Stimulated activated naive B cell treated with anti-CD40 and anti-IgM and Interleukin-4, amounts not matched to agents 10 μg/mL and 1 μg/mL and 100 μg/mL, for 72 hours (primary cell): ENCODE measurements around the gene RHOF.
"Not testable (repeated sequence)": the region's sequence is repeated elsewhere in the genome, so short reads cannot be mapped to it uniquely, and the experiment has no call there.

Experiments used
- ATAC-seq, 2 donors: fragments of 150-1000 bp; cut with Tn5 transposase; replicated peaks; 2 replicates each; pipeline ENCODE4 v1.10.0; 2021; ENCODE audit warnings: moderate library complexity in 1 of 2
- DNase-seq: peaks from one replicate; pipeline ENCODE4 v3.0.0; 2021
- H3K27ac Mint-ChIP-seq: one replicate; pipeline ENCODE4 v1.8.0; 2022; ENCODE audit warnings: mild to moderate bottlenecking, mixed read lengths
- H3K27me3 Mint-ChIP-seq, 2 donors: one replicate each; pipeline ENCODE4 v1.8.0; 2022; ENCODE audit warnings: mixed read lengths in 2 of 2
- H3K36me3 Mint-ChIP-seq, 2 donors: one replicate each; pipeline ENCODE4 v1.8.0; 2022; ENCODE audit warnings: mixed read lengths in 2 of 2, mild to moderate bottlenecking in 1 of 2
- H3K4me1 Mint-ChIP-seq, 2 donors: one replicate each; pipeline ENCODE4 v1.8.0; 2022; ENCODE audit warnings: mixed read lengths in 2 of 2, mild to moderate bottlenecking in 1 of 2
- H3K4me3 Mint-ChIP-seq, 2 donors: one replicate each; pipeline ENCODE4 v1.8.0; 2022; ENCODE audit warnings: mild to moderate bottlenecking in 2 of 2, mixed read lengths in 2 of 2, moderate library complexity in 1 of 2
- H3K9me3 Mint-ChIP-seq, 2 donors: one replicate each; pipeline ENCODE4 v1.8.0; 2022; ENCODE audit warnings: mixed read lengths in 2 of 2, mild to moderate bottlenecking in 1 of 2

Gene RHOF

DNA sequence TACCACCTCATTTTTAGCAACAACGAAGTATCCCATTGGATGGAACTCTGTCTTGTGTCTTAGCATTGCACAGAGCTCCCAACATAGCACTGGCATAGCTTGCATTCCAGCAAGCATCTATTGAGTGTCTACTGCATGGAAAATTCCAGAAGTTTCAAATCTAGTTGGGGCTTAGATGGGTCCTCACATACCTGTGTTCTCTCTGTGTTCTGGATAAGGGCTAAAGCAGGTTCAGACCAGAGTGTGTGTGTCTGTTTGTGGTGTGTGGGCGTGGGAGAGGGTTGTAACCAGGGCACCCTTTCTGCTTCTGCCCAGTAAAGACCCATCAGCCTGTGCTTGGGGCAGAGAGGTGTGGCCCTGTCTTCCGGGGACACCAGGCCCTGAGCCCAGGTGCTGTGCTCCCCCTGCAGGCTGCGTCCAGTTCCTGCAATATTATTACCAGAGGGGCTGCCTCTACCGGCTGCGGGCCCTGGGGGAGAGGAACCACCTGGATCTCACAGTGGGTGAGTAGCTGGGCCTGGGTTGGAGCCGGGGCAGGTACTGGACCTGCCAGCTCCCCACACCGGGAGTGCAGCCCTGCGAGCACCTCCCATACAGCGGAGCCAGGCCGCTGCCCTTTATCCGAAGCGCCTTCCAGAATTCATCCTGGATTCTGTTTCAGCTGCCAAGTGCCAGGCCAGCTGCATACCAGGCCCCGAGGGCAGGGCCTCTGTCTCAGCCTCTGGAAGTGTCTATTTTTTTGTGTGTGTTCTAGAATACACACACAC is 20.3 kb downstream of the RHOF start:
- DNase-seq, result peak; percentile 67

DNA sequence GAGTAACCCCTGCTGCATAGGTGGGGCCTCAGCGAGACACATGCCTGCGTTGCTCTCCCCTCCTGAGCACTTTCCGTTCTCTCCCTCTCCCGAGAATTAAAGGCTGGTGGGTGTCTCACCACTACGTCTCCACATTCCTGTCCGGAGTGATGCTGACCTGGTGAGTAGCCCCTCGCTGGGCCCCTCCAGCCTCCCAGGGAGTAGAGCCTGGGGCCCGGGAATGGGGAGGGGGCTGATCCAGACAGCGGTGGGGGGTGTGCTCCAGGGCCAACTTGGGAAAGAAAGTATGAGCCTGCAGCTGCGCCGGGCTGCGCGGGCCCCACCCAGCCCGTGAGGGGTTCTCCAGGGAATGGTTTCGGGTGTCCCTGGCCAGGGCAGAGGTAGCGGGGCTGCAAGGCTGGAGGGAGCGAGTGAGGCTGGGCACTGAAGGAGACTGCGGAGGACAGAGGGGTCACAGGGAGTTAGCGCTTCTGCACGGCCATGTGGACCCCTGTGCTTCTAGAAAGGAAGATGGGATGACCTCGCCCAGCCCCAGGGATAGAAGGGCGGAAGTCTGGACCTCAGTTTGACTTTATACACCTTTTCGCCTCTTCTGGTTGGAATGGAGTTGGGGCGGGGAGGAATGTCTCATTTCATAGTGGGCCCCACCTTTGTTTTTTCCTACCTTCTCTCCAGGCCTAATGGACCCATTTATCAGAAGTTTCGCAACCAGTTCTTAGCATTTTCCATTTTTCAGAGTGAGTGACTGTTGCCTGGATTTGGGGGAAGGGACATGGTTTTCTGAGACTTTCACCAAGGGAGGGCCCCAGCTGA is 22.5 kb downstream of the RHOF start:
- Mint-ChIP-seq H3K4me3 (no peak overlapping the region), H3K9me3 (no peaks in the 10 kb centered on the region), H3K4me1 (peaks cover 5 to 17% of the 10 kb centered on the region in 2 donors), H3K27me3 (no peaks in the 10 kb centered on the region), H3K36me3 (peaks cover 7 to 18% of the 10 kb centered on the region in 2 donors), H3K27ac (no peak overlapping the region)
- ATAC-seq (no peak), DNase-seq (no peak)

More for the DNA sequence above, 20.3 kb downstream of the RHOF start:
- Mint-ChIP-seq H3K27ac (no peak overlapping the region), H3K27me3 (no peaks in the 10 kb centered on the region), H3K4me3 (no peak overlapping the region), H3K4me1 (peaks cover 12 to 30% of the 10 kb centered on the region in 2 donors), H3K36me3 (peaks cover 5 to 15% of the 10 kb centered on the region in 2 donors), H3K9me3 (no peaks in the 10 kb centered on the region)
- peak; percentile 76 to 81 for ATAC-seq

DNA sequence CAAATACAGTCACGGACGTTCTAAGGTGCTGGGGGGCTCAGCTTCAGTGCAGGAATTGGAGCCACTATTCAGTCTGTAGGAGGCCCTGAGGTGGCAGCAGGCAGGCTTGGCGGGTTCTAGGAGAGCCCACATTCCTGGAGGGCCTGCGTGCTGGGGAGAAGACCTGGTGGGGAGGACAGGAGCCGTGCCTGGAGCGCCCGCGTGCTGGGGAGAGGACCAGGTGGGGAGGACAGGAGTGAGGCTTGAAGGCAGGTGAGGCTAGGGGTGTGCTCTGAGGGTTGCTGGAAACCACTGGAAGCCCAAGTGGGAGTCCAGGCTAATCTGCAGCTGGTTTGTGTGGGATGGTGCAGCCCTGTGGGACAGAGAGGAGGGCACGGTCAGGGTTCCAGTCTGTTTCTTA is 23.1 kb downstream of the RHOF start:
- ATAC-seq, result no peak
- no peak overlapping the region for H3K27ac Mint-ChIP-seq
- peaks cover 5 to 11% of the 10 kb centered on the region in 2 donors for H3K4me1 Mint-ChIP-seq

DNA sequence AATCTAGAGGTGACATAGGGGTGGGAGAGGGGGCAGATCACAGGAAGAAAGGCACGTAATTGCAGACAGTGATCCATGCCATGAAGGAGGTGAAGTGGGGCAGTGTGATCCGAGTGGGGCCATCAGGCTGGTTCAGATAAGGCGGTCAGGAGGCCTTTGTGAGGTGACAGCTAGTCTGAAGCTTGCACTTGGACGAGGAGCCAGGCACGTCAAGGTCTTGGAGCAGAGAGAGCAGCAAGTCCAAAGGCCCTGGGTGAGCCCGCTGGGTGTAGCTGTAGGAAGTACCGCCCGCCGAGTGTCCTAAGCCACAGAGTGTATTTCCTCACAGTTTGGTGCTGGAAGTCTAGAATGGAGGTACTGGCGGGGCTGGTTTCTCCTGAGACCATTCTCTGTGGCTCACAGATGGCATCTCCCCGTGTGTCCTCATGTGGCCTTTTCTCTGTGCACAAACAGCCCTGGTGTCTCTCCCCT is 23.6 kb downstream of the RHOF start:
- DNase-seq (no peak), ATAC-seq (no peak)
- H3K4me3 Mint-ChIP-seq, result no peak overlapping the region
- no peaks in the 10 kb centered on the region for H3K27me3 Mint-ChIP-seq
- peaks cover 5 to 8% of the 10 kb centered on the region in 2 donors for H3K4me1 Mint-ChIP-seq
- H3K36me3 Mint-ChIP-seq, result peaks cover 15 to 25% of the 10 kb centered on the region in 2 donors
- no peaks in the 10 kb centered on the region for H3K9me3 Mint-ChIP-seq
- H3K27ac Mint-ChIP-seq, result no peak overlapping the region

More for the DNA sequence above, 23.1 kb downstream of the RHOF start:
- Mint-ChIP-seq H3K9me3 (no peaks in the 10 kb centered on the region), H3K27me3 (no peaks in the 10 kb centered on the region), H3K4me3 (no peak overlapping the region), H3K36me3 (peaks cover 13 to 24% of the 10 kb centered on the region in 2 donors)
- no peak for DNase-seq

DNA sequence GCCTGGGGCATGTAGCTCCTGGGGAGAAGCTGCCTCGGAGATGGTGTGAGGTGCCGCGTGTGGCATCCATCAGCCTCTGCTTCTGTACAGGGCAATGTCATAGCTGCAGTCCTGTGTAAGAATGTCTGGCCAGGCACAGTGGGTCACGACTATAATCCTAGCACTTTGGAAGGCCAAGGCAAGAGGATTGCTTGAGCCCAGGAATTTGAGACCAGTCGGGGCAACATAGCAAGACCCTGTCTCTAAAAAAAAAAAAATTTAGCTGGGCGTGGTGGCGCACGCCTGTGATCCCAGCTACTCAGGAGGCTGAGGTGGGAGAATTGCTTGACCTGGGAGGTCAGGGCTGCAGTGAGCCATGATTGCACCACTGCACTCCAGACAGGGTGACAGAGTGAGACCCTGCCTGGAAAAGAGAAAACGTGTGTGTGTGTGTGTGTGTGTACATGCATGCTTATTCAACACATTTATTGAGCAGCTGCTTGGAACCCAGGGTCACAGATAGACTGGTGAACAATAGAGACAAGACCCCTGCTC is 24.1 kb downstream of the RHOF start:
- H3K4me1 Mint-ChIP-seq, result peaks cover 5 to 8% of the 10 kb centered on the region in 2 donors
- no peaks in the 10 kb centered on the region for H3K27me3 Mint-ChIP-seq
- H3K27ac Mint-ChIP-seq, result no peak overlapping the region
- peaks cover 15 to 21% of the 10 kb centered on the region in 2 donors for H3K36me3 Mint-ChIP-seq
- no peaks in the 10 kb centered on the region for H3K9me3 Mint-ChIP-seq
- no peak overlapping the region for H3K4me3 Mint-ChIP-seq
- ATAC-seq (no peak), DNase-seq (no peak)

DNA sequence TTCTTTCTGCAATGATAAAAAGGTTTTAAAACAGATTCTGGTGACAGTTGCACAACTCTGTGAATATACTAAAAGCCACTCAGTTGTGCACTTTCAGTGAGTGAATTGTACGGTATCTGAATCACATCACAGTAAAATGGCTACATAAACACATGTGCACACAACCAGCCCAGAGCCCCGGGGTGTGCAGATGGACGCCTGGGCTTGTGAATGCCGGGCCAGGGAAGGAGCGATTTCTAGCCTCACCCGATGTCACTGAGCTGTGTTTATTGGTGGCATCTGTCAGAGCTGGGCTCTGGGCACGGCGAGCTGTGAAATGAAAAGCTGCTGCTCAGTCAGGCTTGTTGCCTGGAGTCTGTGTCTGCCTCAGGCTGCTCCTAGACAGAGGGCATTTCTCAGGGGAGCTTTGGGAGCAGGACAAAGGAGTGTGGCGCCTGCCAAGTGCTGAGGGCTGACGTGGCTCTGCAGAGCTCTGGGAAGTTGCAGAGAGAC is 25.9 kb downstream of the RHOF start:
- Mint-ChIP-seq H3K27ac (no peak overlapping the region), H3K36me3 (peaks cover 15 to 25% of the 10 kb centered on the region in 2 donors)

DNA sequence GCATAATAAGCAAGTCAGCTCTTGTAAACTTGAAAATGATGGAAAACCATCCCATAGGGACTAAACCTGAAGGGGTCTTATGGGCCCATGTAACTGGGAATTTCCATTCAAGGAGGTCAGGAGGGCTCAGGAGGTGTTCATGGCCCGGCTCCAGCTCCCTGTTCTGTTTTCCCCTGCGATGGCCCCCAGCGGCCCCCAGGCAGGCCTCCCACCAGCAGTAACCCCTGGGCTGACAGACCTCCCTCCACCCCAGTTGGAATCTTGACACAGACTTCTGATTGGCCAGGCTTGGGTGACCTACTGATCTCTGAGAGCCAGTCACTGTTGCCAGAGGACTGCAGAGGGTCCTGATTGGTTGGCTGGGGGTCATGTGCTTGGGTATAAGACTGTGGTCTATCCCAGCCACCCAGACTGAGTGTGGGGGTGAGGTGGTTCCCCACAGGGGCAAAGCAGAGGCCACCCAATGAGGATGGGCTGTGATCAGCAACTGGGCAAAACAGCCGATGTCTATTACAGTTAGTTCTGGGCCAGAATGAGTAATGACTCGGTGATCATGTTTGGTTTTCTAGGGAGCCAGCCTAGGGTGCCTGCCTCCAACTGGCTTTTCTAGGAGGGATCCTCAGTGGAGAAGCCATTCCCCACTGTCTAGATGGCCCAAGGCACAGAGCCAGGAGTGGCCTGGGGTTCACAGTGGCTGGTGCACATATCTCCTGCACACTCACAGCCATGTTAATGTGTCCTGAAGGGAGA is 27.0 kb downstream of the RHOF start:
- no peak overlapping the region for H3K27ac Mint-ChIP-seq
- ATAC-seq (peak in 1 of 2 donors; percentile 33), DNase-seq (no peak)
- H3K36me3 Mint-ChIP-seq, result peaks cover 19 to 29% of the 10 kb centered on the region in 2 donors
- H3K9me3 Mint-ChIP-seq, result no peaks in the 10 kb centered on the region
- no peaks in the 10 kb centered on the region for H3K27me3 Mint-ChIP-seq
- no peak overlapping the region for H3K4me3 Mint-ChIP-seq
- H3K4me1 Mint-ChIP-seq, result no peaks in the 10 kb centered on the region

More for the DNA sequence above, 25.9 kb downstream of the RHOF start:
- no peak for ATAC-seq
- Mint-ChIP-seq H3K4me1 (no peaks in the 10 kb centered on the region), H3K9me3 (no peaks in the 10 kb centered on the region), H3K27me3 (no peaks in the 10 kb centered on the region), H3K4me3 (no peak overlapping the region)
- no peak for DNase-seq

DNA sequence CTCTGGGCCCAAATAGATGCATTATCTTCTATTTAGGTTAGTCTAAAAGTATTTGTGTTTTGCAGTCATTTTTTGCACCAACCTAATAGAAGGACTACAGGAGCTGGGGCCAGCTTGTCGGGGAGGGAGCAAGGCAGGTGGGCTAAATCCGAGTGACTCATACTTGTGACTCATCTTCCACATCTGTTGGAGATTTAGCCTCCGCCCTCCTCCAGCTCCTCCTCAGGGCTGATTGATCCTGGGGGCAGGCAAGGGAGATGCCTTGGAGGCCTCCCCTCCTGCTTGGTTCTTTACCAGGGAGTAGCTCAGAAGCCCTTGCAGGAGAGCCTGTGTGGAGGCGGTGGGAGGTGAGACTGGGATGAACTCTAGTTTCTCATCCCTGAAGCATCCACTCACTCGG is 27.9 kb downstream of the RHOF start:
- no peaks in the 10 kb centered on the region for H3K27me3 Mint-ChIP-seq
- DNase-seq (no peak), ATAC-seq (no peak)
- H3K27ac Mint-ChIP-seq, result no peak overlapping the region
- no peak overlapping the region for H3K4me3 Mint-ChIP-seq
- no peaks in the 10 kb centered on the region for H3K4me1 Mint-ChIP-seq
- H3K36me3 Mint-ChIP-seq, result peaks cover 19 to 34% of the 10 kb centered on the region in 2 donors
- no peaks in the 10 kb centered on the region for H3K9me3 Mint-ChIP-seq

DNA sequence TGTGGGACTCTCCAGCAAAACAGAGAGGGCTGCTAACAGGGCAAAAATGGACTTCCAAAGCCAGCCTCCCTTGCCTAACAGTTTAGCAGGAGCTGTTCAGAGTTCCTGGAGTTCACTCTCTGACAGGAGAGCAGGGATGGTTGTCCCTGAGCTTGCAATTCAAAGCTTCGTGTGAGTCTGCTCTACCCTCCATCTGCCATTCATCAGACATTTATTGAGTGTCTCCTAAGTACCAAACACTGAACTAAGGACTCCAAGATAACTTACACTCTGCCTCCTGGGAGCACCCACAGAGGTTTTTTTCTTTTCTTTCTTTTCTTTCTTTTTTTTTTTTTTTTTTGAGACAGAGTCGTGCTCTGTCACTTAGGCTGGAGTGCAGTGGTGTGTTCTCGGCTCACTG is 28.7 kb downstream of the RHOF start:
- ATAC-seq (no peak), DNase-seq (no peak)
- Mint-ChIP-seq H3K9me3 (no peaks in the 10 kb centered on the region), H3K27ac (no peak overlapping the region), H3K27me3 (no peaks in the 10 kb centered on the region), H3K4me3 (no peak overlapping the region), H3K36me3 (peaks cover 19 to 34% of the 10 kb centered on the region in 2 donors), H3K4me1 (no peaks in the 10 kb centered on the region)

DNA sequence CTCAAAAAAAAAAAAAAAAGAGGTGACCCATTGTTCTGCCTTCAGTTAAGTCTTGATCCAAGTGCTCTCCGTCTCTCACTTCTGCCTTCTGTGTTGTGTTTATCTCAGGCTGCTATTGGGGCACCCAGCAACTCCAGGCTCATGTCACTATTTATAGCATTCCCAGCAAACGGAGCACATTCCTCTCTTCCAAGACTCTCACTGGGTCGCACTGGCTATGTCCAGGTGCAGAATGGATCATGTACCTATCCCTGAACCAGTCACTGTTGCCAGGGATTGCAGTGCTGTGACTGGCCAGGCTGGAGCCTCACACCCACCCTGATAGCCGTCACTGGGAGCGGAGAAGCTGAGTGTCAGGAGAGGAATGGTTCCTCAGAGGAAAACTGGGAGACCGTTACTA is 31.2 kb downstream of the RHOF start:
- DNase-seq (no peak), ATAC-seq (no peak)
- Mint-ChIP-seq H3K27ac (no peak overlapping the region), H3K4me1 (no peaks in the 10 kb centered on the region), H3K27me3 (no peaks in the 10 kb centered on the region), H3K36me3 (peaks cover 16 to 36% of the 10 kb centered on the region in 2 donors), H3K4me3 (no peak overlapping the region), H3K9me3 (no peaks in the 10 kb centered on the region)

DNA sequence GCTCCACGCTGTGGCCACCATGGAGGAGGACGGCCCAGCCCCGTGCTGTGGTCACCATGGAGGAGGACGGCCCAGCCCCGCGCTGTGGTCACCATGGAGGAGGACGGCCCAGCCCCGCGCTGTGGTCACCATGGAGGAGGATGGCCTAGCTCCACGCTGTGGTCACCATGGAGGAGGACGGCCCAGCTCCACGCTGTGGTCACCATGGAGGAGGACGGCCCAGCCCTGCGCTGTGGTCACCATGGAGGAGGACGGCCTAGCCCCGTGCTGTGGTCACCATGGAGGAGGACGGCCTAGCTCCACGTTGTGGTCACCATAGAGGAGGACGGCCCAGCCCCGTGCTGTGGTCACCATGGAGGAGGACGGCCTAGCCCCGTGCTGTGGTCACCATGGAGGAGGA is 35.0 kb downstream of the RHOF start:
- not testable (repeated sequence) for H3K9me3 Mint-ChIP-seq, H3K27ac Mint-ChIP-seq, DNase-seq, H3K4me3 Mint-ChIP-seq, ATAC-seq, H3K4me1 Mint-ChIP-seq, H3K27me3 Mint-ChIP-seq
- peaks cover 12 to 36% of the 10 kb centered on the region in 2 donors for H3K36me3 Mint-ChIP-seq

DNA sequence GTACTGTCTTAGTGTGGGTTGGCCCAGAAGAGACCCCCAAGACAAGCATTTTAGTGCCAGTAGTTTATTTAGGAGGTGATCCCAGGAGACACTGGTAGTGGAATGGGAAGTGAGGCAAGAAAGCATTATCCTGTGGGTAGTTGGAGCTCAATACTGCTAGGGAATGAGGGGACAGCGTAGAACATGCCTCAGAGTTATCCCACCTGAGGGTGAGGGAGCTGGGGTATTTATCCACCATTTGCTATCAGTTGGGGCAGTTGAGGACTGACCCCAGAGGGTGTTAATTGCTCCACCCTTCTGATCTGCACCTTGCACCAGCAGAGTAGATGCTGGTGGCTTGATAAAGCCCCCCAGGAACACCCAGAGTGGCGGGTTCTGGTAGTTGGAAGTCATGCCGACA is 37.9 kb downstream of the RHOF start:
- Mint-ChIP-seq H3K36me3 (peaks cover 15 to 42% of the 10 kb centered on the region in 2 donors), H3K4me3 (no peak overlapping the region), H3K9me3 (no peaks in the 10 kb centered on the region), H3K4me1 (no peaks in the 10 kb centered on the region), H3K27ac (no peak overlapping the region), H3K27me3 (no peaks in the 10 kb centered on the region)
- ATAC-seq, result no peak
- DNase-seq, result no peak

DNA sequence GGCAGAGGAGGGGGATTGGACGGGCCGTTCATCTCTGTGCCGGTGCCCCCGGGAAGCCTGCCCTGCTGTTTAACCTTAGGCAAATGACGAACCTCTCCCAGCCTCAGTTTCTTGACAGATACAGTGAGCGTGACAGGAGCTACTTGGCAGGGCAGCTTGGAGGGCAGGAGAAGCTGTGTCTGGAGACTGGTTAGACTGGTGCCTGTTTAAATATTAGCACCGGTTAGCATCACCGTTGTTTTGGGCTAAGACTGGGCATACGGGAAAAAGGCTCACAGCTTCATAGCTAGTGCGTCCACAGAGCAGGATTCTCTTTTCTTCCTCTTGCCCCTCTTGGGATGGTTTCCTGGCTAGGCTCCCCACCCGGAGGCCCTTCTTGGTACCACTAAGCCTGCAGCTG is 38.7 kb downstream of the RHOF start:
- no peak overlapping the region for H3K4me3 Mint-ChIP-seq
- H3K4me1 Mint-ChIP-seq, result no peaks in the 10 kb centered on the region
- H3K27me3 Mint-ChIP-seq, result no peaks in the 10 kb centered on the region
- peaks cover 19 to 46% of the 10 kb centered on the region in 2 donors for H3K36me3 Mint-ChIP-seq
- DNase-seq (no peak), ATAC-seq (no peak)
- H3K27ac Mint-ChIP-seq, result no peak overlapping the region
- no peaks in the 10 kb centered on the region for H3K9me3 Mint-ChIP-seq

DNA sequence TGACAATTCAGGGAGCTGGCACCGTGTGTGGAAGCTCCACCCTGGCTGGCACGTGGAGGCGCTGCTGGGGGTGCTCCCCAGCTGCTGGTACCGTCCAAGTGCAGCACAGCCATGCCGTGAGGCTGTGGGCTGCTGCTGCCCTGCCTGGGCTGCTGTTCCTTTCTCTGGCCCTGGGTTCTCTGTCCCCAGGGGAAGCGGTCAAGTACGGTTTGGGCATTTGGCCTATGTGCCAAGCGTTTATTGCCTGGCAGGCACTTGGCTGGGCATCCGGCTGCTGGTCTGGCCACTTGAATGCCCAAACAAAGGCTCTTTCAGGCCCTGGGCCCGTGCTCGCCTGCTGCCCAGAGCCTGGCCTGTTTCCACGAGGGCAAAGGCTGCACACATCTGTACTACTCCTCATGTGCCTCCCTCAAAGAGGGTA is 39.6 kb downstream of the RHOF start:
- no peaks in the 10 kb centered on the region for H3K9me3 Mint-ChIP-seq
- H3K4me3 Mint-ChIP-seq, result no peak overlapping the region
- no peak overlapping the region for H3K27ac Mint-ChIP-seq
- DNase-seq (no peak), ATAC-seq (no peak)
- H3K4me1 Mint-ChIP-seq, result peaks cover 4 to 7% of the 10 kb centered on the region in 2 donors
- no peaks in the 10 kb centered on the region for H3K27me3 Mint-ChIP-seq
- peaks cover 25 to 53% of the 10 kb centered on the region in 2 donors for H3K36me3 Mint-ChIP-seq
